GM18508 (cell line): ENCODE measurements around the gene PCDHGA12.

Experiments
- ATAC-seq: cut with Tn5 transposase; IDR thresholded peaks from one replicate; pipeline ENCODE4 v1.9.1; 2021; ENCODE audit warnings: moderate number of reproducible peaks; ENCODE audit not compliant: insufficient read depth, unreplicated experiment

The PCDHGA12 gene

DNA sequence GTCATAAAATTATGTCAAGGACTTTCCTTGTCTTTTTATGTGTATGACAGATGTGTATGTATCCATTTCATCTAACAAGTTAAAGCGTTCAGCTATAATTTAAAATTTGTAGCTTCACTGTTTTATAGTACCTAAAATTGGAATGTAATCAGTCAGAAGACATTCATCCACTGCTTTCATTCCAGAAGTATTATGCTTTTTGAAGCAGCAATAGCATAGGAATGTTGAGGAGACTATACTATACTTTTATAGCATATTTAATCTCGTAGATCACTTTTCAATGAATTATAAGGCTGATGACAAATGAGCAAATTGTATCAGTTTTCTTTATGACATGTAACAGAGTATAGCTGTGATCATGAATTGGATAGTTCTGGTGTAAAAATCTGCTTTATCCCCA lies 6.9 kb downstream of the PCDHGA12 start:
- ATAC-seq: no peak

DNA sequence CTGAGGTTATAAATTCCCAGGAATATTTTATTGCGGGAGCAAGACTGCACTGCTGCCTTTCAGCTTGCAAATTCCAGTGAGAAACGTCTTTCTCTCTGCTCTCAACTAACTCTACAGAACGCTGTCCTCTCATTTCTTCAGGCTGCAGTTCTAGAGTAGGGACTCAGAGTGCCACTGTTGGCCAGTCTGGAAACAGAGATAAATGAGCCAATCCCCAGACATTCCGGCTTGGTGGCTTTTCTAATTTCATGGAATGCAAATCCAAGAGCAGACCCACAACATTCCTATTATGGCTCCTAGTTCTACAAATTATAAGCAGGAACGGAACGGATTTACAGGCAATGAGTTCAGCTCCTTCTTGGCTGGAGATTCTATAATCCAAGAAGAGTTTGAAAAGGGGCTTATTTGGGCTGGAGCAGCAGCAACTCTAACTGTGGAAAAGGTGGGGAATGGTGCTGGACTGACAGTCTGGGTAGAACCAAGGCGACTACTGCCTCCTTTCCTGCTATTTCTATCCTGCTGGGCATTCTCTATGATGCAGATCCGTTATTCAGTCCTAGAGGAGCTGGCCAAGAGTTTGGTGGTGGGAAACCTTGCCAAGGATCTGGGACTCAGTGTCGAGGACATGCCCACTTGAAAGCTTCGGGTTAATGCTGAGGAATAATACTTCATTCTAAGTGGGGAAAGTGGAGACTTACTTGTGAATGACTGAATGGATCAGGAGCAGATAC lies 9.3 kb downstream of the PCDHGA12 start:
- no peak for ATAC-seq

DNA sequence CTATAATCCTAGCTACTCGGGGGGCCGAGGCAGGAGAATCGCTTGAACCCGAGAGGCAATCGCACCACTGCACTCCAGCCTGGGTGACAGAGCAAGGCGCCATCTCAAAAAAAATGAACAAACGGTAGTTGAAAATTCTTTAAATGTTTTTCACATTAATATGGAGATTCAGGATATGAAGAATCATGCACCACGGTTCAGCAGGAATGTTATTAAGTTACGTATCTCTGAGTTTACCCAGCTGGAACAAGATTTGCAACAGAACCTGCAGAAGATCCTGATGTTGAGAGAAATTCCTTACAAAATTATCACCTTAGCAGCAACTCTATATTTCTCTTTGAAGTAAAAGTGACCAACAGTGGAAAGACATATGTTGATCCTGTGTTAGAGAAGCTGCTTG lies 10.0 kb downstream of the PCDHGA12 start:
- ATAC-seq: no peak

DNA sequence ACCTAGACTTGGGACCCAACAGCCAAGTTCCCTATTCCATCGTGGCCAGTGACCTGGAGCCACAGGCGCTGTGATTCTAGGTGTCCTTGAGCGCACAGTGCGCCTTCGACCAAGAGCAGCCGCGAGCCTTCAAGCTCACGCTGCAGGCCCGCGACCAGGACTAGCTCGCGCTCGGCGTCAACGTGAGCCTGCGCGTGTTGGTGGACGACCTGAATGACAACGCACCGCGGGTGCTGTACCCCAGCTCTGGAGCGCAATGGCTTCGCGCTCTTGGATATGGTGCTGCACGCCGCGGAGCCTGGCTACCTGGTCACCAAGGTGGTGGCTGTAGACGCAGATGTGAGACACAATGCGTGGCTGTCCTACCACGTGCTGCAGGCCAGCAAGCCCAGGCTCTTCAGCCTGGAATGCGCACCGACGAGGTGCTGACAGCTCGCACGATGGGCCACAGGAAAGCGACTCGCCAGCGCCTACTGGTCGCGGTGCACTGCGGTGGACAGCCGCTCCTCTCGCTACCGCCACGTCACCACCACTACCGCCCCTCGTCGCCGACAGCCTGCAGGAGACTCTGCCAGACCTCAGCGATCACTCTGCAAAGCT lies 11.4 kb downstream of the PCDHGA12 start:
- ATAC-seq: no peak

DNA sequence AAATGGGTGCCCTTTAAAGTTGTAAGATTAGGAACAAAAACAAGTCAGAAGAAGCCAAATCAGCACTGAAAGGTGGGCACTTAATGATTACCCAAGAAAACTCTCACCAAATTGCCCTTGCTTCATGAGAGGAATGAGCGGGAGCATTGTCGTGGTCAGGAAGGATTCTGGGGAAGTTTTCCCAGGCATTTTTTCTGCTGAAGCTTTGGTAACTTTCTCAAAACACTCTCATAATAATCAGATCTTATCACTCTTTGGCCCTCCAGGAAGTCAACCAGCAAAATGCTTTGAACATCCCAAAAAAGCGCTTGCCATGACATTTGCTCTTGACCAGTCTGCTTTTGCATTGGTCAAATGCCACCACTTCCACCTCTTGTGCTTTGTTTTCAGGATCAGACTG lies 35.0 kb downstream of the PCDHGA12 start:
- no peak for ATAC-seq

DNA sequence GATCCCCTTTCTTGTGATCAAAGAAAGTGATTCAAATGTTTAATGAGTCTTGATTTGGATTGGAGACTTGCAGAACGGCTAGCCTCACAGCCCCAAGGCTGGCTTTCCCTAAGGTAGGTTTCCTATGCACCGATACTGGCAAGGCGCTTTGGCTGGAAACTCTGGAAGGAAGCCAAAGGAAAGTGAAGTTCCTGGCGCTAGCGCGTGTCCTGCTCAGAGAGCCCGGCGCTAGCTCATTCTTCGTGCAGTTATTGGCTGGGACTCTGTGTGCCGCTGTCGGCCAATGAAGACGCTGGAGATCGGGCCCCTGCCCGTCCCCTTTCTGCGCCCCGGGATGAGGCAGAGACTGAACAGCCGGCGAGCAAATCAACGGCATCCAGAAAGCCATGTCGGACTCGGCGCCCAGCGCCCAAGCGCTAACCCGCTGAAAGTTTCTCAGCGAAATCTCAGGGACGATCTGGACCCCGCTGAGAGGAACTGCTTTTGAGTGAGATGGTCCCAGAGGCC lies 45.4 kb downstream of the PCDHGA12 start, which contains the start of gene PCDHGC3:
TSS of gene PCDHGC3 (plus strand) at position 342 of the 507 bp plus-strand sequence. CDS start at position 493, 151 bp downstream.
- peak; percentile 86 for ATAC-seq

DNA sequence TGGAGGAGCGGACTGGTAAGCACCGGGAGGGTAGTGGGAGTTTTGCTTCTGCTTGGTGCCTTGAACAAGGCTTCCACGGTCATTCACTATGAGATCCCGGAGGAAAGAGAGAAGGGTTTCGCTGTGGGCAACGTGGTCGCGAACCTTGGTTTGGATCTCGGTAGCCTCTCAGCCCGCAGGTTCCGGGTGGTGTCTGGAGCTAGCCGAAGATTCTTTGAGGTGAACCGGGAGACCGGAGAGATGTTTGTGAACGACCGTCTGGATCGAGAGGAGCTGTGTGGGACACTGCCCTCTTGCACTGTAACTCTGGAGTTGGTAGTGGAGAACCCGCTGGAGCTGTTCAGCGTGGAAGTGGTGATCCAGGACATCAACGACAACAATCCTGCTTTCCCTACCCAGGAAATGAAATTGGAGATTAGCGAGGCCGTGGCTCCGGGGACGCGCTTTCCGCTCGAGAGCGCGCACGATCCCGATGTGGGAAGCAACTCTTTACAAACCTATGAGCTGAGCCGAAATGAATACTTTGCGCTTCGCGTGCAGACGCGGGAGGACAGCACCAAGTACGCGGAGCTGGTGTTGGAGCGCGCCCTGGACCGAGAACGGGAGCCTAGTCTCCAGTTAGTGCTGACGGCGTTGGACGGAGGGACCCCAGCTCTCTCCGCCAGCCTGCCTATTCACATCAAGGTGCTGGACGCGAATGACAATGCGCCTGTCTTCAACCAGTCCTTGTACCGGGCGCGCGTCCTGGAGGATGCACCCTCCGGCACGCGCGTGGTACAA lies 46.0 kb downstream of the PCDHGA12 start:
- ATAC-seq: no peak

DNA sequence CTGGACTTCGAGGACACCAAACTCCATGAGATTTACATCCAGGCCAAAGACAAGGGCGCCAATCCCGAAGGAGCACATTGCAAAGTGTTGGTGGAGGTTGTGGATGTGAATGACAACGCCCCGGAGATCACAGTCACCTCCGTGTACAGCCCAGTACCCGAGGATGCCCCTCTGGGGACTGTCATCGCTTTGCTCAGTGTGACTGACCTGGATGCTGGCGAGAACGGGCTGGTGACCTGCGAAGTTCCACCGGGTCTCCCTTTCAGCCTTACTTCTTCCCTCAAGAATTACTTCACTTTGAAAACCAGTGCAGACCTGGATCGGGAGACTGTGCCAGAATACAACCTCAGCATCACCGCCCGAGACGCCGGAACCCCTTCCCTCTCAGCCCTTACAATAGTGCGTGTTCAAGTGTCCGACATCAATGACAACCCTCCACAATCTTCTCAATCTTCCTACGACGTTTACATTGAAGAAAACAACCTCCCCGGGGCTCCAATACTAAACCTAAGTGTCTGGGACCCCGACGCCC lies 46.8 kb downstream of the PCDHGA12 start:
- no peak for ATAC-seq

DNA sequence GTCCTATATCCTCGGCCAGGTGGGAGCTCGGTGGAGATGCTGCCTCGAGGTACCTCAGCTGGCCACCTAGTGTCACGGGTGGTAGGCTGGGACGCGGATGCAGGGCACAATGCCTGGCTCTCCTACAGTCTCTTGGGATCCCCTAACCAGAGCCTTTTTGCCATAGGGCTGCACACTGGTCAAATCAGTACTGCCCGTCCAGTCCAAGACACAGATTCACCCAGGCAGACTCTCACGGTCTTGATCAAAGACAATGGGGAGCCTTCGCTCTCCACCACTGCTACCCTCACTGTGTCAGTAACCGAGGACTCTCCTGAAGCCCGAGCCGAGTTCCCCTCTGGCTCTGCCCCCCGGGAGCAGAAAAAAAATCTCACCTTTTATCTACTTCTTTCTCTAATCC lies 47.5 kb downstream of the PCDHGA12 start:
- no peak for ATAC-seq

DNA sequence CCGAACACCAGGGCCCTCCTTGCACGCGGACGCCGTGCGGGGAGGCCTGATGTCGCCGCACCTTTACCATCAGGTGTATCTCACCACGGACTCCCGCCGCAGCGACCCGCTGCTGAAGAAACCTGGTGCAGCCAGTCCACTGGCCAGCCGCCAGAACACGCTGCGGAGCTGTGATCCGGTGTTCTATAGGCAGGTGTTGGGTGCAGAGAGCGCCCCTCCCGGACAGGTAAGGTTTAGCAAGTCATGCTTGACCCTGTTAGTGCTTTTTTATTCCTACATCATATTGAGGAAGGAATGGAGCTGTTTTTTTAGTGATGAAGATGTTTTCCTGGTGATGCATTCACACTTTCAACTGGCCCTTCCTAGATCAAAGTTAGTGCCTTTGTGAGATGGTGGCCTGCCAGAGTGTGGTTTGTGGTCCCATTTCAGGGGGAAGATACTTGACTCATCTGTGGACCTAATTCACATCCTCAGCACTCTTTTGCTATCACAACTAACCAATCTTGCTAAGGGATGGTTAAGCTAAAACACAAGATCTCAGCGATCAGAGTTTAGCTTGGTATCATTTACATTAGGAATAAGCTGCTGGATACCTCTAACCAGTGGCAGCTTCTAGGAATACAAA lies 48.1 kb downstream of the PCDHGA12 start:
- ATAC-seq: no peak

DNA sequence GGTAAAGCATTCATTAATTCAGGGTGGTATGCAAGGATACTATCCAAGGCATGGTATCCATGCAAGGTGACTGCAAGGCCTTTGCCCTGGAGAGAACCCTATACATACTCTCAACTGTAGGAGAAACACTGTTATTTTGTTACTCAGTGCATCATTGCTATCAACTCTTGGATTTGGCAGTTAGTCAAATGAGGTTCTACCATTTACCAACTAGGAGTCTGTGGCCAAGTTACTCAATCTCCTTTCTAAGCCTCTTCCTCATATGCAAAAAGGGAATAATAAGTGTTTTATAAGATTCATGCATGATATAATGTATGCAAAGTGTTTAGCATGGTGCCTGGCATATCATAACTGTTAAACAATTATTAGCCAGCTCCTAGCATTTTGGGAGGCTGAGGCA lies 49.5 kb downstream of the PCDHGA12 start:
- ATAC-seq: no peak
